HEK293T (cell line): ENCODE data around the gene SCAP.

Source experiments
- CTCF ChIA-PET: fragments of 350-600 bp; formaldehyde crosslinking; extraction: SDS; loops from one replicate; lab custom pipeline; 2021; ENCODE audit warnings: antibody characterized with exemption, inconsistent platforms; lab: Yijun Ruan, JAX
- POLR2A ChIA-PET: fragments of 350-600 bp; formaldehyde crosslinking; extraction: SDS; loops from one replicate; lab custom pipeline; 2020; ENCODE audit warnings: antibody characterized with exemption, inconsistent platforms; lab: Yijun Ruan, JAX
- DNase-seq: peaks from one replicate; pipeline ENCODE4 v3.0.0; 2012; ENCODE audit warnings: mixed read lengths; ENCODE audit errors: extremely low spot score
- ARNT ChIP-seq: fragments of 450-650 bp; IDR thresholded peaks from 2 replicates; pipeline ENCODE4 v1.6.1; 2017; ENCODE audit warnings: mild to moderate bottlenecking
- BHLHE40 ChIP-seq: fragments of 450-650 bp; IDR thresholded peaks from 2 replicates; pipeline ENCODE4 v1.6.1; 2016; ENCODE audit warnings: mild to moderate bottlenecking, moderate library complexity, borderline replicate concordance
- CTBP1 ChIP-seq: fragments of 450-650 bp; IDR thresholded peaks from 2 replicates; pipeline ENCODE4 v1.6.1; 2016; ENCODE audit warnings: borderline replicate concordance
- ELF4 ChIP-seq: fragments of 450-650 bp; IDR thresholded peaks from 2 replicates; pipeline ENCODE4 v1.6.1; 2017; ENCODE audit warnings: antibody characterized with exemption
- FOXA1 ChIP-seq: fragments of 450-650 bp; IDR thresholded peaks from 2 replicates; pipeline ENCODE4 v1.6.1; 2016; ENCODE audit warnings: mild to moderate bottlenecking
- FOXK2 ChIP-seq: fragments of 450-650 bp; IDR thresholded peaks from 2 replicates; pipeline ENCODE4 v1.6.1; 2016; ENCODE audit warnings: mild to moderate bottlenecking
- FOXM1 ChIP-seq: fragments of 450-650 bp; IDR thresholded peaks from 2 replicates; pipeline ENCODE4 v1.6.1; 2017; ENCODE audit warnings: mild to moderate bottlenecking, borderline replicate concordance
- HDGF ChIP-seq: fragments of 450-650 bp; IDR thresholded peaks from 2 replicates; pipeline ENCODE4 v1.6.1; 2017; ENCODE audit warnings: antibody characterized with exemption, borderline replicate concordance
- L3MBTL2 ChIP-seq: fragments of 450-650 bp; conservative IDR thresholded peaks from 2 replicates; pipeline ENCODE4 v1.6.1; 2016; ENCODE audit warnings: mild to moderate bottlenecking
- LEF1 ChIP-seq: fragments of 450-650 bp; IDR thresholded peaks from 2 replicates; pipeline ENCODE4 v1.6.1; 2017; ENCODE audit warnings: mild to moderate bottlenecking, borderline replicate concordance
- NFRKB ChIP-seq: fragments of 450-650 bp; IDR thresholded peaks from 2 replicates; pipeline ENCODE4 v1.6.1; 2016; ENCODE audit warnings: mild to moderate bottlenecking, moderate library complexity
- SP1 ChIP-seq: fragments of 450-650 bp; IDR thresholded peaks from 2 replicates; pipeline ENCODE4 v1.6.1; 2017
- SUZ12 ChIP-seq: fragments of 450-650 bp; IDR thresholded peaks from 2 replicates; pipeline ENCODE4 v1.6.1; 2016; ENCODE audit warnings: mild to moderate bottlenecking
- TARDBP ChIP-seq: fragments of 450-650 bp; IDR thresholded peaks from 2 replicates; pipeline ENCODE4 v1.6.1; 2016
- ZNF384 ChIP-seq: fragments of 450-650 bp; IDR thresholded peaks from 2 replicates; pipeline ENCODE4 v1.6.1; 2016
- TF ChIP-seq, protein P1 (sequence below): fragments of 450-650 bp; IDR thresholded peaks from 2 replicates; pipeline ENCODE4 v1.6.1; 2016

SCAP gene

DNA sequence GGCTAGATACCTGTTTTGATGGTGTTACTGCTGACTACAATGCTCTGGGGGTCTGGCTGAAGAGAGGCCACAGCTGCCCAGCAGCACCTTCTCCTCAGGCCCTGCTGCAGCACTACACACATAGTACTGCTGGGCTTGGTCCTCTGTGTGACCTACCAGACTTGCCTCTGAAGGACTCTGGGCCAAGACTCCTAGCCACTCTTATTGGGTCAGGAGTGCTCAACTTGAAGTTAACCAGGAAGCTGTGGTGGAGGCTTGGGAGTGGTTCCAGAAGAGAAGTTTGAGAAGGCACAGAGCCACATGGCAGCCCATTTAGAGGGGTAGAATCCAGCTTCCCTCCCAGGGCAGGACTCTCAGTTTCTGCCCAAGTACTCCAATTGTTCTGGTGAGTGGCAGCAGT, 21.2 kb upstream of the SCAP start:
- DNase-seq, result no peak
- POLR2A ChIA-PET, result interaction anchor here (0.6 kb wide), 1 partner anchor 1423 kb away, joined by 3 read pairs; no protein-coding TSS in a partner anchor
- CTCF ChIA-PET, result no interaction called here
- no peak for TF ChIP-seq SUZ12
- no peak for TF ChIP-seq LEF1
- TF ChIP-seq SP1, result no peak
- TF ChIP-seq ELF4, result no peak
- TF ChIP-seq BHLHE40, result no peak
- no peak for TF ChIP-seq L3MBTL2
- no peak for TF ChIP-seq NFRKB
- no peak for TF ChIP-seq HDGF
- TF ChIP-seq CTBP1, result no peak
- TF ChIP-seq ARNT, result no peak
- no peak for TF ChIP-seq FOXA1

DNA sequence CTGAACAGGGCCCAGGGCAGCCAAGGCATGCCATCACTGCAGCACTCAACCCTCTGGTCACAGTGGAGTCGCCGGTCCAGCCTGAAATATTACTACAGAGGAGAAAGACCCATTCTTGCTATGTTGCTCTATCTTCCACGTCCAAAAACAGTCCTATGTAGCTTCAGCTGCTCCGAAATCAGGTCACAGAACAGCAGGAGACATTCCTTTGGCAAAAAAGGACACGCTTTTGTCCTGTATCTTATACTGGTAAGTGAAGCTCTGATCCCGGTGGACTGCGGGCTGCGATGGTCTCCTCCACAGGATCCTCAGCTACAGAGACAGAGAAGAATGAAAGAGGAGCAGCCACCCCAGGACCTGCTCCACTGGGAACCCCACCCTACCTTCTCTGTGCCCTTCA, 20.1 kb upstream of the SCAP start:
- POLR2A ChIA-PET, result interaction anchor here (1.0 kb wide), 1 partner anchor 26 kb away, joined by 3 read pairs; no protein-coding TSS in a partner anchor
- no peak for DNase-seq
- CTCF ChIA-PET, result no interaction called here
- TF ChIP-seq NFRKB (no peak), ZNF384 (no peak), TARDBP (no peak), SP1 (no peak), LEF1 (no peak), BHLHE40 (no peak), FOXA1 (no peak)
- TF ChIP-seq, protein P1, sequence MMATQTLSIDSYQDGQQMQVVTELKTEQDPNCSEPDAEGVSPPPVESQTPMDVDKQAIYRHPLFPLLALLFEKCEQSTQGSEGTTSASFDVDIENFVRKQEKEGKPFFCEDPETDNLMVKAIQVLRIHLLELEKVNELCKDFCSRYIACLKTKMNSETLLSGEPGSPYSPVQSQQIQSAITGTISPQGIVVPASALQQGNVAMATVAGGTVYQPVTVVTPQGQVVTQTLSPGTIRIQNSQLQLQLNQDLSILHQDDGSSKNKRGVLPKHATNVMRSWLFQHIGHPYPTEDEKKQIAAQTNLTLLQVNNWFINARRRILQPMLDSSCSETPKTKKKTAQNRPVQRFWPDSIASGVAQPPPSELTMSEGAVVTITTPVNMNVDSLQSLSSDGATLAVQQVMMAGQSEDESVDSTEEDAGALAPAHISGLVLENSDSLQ, result no peak

DNA sequence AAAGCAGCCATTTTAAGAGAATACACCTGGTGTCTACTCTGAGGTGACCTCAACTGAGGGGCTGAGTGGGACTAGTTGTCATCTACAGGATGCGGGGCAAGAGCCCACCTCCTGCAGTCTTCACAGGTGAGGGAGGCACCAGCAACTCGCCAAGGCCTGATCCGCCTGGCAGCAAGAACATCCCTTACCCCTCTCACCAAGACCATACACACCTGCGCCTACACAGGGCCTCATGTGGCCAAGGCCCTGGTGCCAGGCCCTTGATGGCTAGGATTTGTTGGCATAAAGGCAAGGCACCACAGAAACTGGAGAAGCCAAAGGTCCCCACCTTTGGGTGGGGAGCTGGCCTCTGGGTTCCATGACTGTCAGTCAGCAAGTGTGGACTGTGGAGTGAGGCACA, 19.4 kb upstream of the SCAP start:
- ChIA-PET POLR2A (interaction anchor here (1.0 kb wide), 1 partner anchor 27 kb away, joined by 3 read pairs; no protein-coding TSS in a partner anchor), CTCF (no interaction called here)
- no peak for TF ChIP-seq HDGF
- no peak for TF ChIP-seq ZNF384
- no peak for TF ChIP-seq ELF4
- TF ChIP-seq SP1, result no peak
- TF ChIP-seq L3MBTL2, result no peak
- no peak for TF ChIP-seq TARDBP
- TF ChIP-seq FOXM1, result no peak
- no peak for TF ChIP-seq ARNT
- TF ChIP-seq FOXA1, result no peak
- no peak for TF ChIP-seq NFRKB
- no peak for TF ChIP-seq CTBP1
- TF ChIP-seq SUZ12, result no peak
- TF ChIP-seq BHLHE40, result no peak
- no peak for TF ChIP-seq FOXK2
- no peak for TF ChIP-seq LEF1
- TF ChIP-seq, protein P1, result no peak

DNA sequence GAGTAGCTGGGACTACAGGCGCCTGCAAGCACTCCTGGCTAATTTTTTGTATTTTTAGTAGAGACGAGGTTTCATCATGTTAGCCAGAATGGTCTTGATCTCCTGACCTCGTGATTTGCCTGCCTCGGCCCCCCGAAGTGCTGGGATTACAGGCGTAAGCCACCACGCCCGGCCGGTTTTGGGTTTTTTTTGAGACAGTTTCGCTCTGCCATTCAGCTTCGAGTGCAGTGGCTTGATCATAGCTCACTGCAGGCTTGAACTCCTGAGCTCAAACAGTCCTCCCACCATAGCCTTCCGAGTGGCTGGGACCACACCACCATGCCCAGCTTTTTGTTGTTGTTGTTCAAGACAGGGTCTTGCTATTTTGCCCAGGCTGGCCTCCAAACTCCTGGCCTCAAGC, 16.0 kb upstream of the SCAP start:
- DNase-seq, result no peak
- TF ChIP-seq ZNF384, result no peak
- ChIA-PET POLR2A (no interaction called here), CTCF (interaction anchor here (0.6 kb wide), 1 partner anchor 14 kb away, joined by 3 read pairs; no protein-coding TSS in a partner anchor)

More for the DNA sequence above, 19.4 kb upstream of the SCAP start:
- no peak for DNase-seq

DNA sequence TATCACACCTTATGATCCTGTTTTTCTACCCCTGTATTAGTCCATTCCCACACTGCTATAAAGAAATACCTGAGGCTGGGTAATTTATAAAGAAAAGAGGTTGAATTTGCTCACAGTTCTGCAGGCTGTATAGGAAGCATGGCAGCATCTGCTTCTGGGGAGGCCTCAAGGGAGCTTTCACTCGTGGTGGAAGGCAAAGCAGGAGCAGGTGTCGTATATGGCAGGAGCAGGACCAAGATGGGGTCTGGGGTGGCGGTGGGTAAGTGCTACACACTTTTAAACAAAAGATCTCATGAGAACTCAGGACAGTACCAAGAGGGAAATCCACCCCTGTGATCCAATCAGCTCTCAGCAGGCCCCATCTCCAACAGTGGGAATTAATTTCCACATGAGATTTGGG, 15.4 kb upstream of the SCAP start:
- CTCF ChIA-PET, result interaction anchor here (0.6 kb wide), 1 partner anchor 14 kb away, joined by 3 read pairs; no protein-coding TSS in a partner anchor
- DNase-seq, result no peak
- TF ChIP-seq ZNF384, result no peak
- POLR2A ChIA-PET, result no interaction called here

DNA sequence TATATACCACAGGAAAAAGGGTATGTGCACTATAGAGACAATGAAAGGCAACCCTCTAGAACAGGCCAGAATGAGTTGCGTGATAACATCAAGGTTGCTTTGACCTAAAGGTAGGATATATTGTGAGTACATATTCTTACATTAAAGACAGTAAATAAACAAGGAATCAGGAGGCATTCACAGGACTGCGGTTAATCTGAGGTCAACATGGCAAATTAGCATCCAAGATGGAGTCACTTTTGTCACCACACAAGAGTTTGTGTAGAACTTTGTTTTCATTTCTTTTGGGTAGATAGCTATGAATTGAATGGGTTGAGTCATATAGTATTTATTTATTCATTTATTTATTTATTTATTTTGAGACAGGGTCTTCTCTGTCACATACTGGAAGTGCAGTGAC, 11.5 kb upstream of the SCAP start:
- ChIA-PET CTCF (no interaction called here), POLR2A (interaction anchor here (0.6 kb wide), 1 partner anchor 40 kb away, joined by 4 read pairs; no protein-coding TSS in a partner anchor)
- no peak for DNase-seq
- no peak for TF ChIP-seq FOXM1
- no peak for TF ChIP-seq NFRKB
- no peak for TF ChIP-seq L3MBTL2

DNA sequence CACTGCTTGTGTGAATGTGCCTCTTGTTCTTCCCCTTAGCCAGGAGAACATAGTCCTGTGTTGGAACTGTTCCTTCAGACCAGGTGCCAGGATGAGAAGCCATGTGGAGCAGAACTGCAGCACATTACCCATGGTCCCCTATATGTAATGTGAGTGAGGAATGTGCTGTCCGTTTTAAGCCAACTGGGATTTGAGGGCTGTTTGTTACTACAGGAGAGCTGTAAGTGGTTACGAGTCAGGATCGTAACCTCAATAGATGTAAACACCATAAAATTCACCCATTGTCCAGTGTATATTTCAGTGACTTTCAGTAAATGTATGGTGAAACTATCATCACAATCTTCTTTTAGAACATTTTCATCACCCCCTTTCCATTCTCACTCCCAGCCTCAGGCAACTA, 10.1 kb upstream of the SCAP start:
- POLR2A ChIA-PET, result no interaction called here
- no peak for TF ChIP-seq L3MBTL2
- TF ChIP-seq SP1, result no peak
- TF ChIP-seq, protein P1, result no peak
- TF ChIP-seq LEF1, result no peak
- TF ChIP-seq HDGF, result no peak
- no peak for TF ChIP-seq BHLHE40
- CTCF ChIA-PET, result no interaction called here
- no peak for DNase-seq
